IMR-90 (cell line): Measurements from ENCODE around the gene STXBP6. TPM values are rescaled to one million over a fixed set of nuclear protein-coding genes. Genes with fewer than 3 reads are reported as not detected.

Experiments
- ATAC-seq: fragments of 200-7000 bp; cut with Tn5 transposase; 2 replicates; pipeline ENCODE4 v1.9.1; 2020; ENCODE audit warnings: low read depth, mild to moderate bottlenecking, moderate library complexity
- BruUV-seq: library from RNA; stranded (reverse); fragments of 400-500 nt; replicated peaks from 2 replicates; lab custom pipeline; 2021; lab: Mats Ljungman, UMichigan
- CTCF ChIA-PET: fragments of 300-600 bp; formaldehyde crosslinking; extraction: SDS; loops from one replicate; lab custom pipeline; 2021; ENCODE audit warnings: antibody characterized with exemption; lab: Yijun Ruan, JAX
- POLR2A ChIA-PET: fragments of 300-600 bp; sonication (Branson Sonifier 250); formaldehyde crosslinking; loops from one replicate; lab custom pipeline; 2022; ENCODE audit warnings: antibody characterized with exemption; ENCODE audit not compliant: unreplicated experiment; lab: Charles Lee
- DNase-seq: peaks from one replicate; pipeline ENCODE4 v3.0.0; 2013
- H2AFZ ChIP-seq: replicated peaks from 2 replicates; pipeline ENCODE3; 2013; ENCODE audit warnings: low read length, mild to moderate bottlenecking; ENCODE audit not compliant: poor library complexity
- H2AK5ac ChIP-seq: 2 replicates; pipeline ENCODE4 v1.6.1; 2013; ENCODE audit warnings: low read depth, low read length, inconsistent platforms
- H2AK9ac ChIP-seq: replicated peaks from 2 replicates; pipeline ENCODE3; 2013; ENCODE audit warnings: mild to moderate bottlenecking, low read depth, low read length, moderate library complexity; ENCODE audit not compliant: poor library complexity
- H2BK120ac ChIP-seq: 2 replicates; pipeline ENCODE4 v1.6.1; 2013; ENCODE audit warnings: low read depth, low read length, inconsistent platforms
- H2BK15ac ChIP-seq: 3 replicates; pipeline ENCODE4 v1.6.1; 2013; ENCODE audit warnings: low read depth, low read length, inconsistent platforms
- H2BK20ac ChIP-seq: 2 replicates; pipeline ENCODE4 v1.6.1; 2013; ENCODE audit warnings: low read depth, mild to moderate bottlenecking, inconsistent platforms, low read length, moderate library complexity
- H2BK5ac ChIP-seq: 2 replicates; pipeline ENCODE4 v1.6.1; 2013; ENCODE audit warnings: mild to moderate bottlenecking, low read depth, low read length, inconsistent platforms; ENCODE audit not compliant: poor library complexity, severe bottlenecking
- H3K14ac ChIP-seq: replicated peaks from 2 replicates; pipeline ENCODE4 v1.6.1; 2013; ENCODE audit warnings: low read depth, low read length, inconsistent platforms
- H3K18ac ChIP-seq: 2 replicates; pipeline ENCODE4 v1.6.1; 2013; ENCODE audit warnings: low read depth, low read length, control low read depth
- H3K23ac ChIP-seq: 2 replicates; pipeline ENCODE4 v1.6.1; 2013; ENCODE audit warnings: low read depth, low read length, inconsistent platforms
- H3K27ac ChIP-seq: 2 replicates; pipeline ENCODE4 v1.5.1; 2013; ENCODE audit warnings: mild to moderate bottlenecking, control low read depth, low read length; ENCODE audit not compliant: insufficient read depth
- H3K27me3 ChIP-seq: 2 replicates; pipeline ENCODE4 v1.6.1; 2013; ENCODE audit warnings: low read length; ENCODE audit not compliant: control insufficient read depth, insufficient read depth
- H3K36me3 ChIP-seq: 2 replicates; pipeline ENCODE4 v1.6.1; 2013; ENCODE audit warnings: low read length, mixed read lengths; ENCODE audit not compliant: control insufficient read depth, insufficient read depth
- H3K4ac ChIP-seq: 2 replicates; pipeline ENCODE4 v1.6.1; 2013; ENCODE audit warnings: low read depth, low read length, inconsistent platforms
- H3K4me1 ChIP-seq: 2 replicates; pipeline ENCODE4 v1.6.1; 2013; ENCODE audit warnings: low read length, mixed read lengths; ENCODE audit not compliant: control insufficient read depth, insufficient read depth
- H3K4me2 ChIP-seq: 2 replicates; pipeline ENCODE4 v1.6.1; 2013; ENCODE audit warnings: low read depth, mild to moderate bottlenecking, control low read depth, low read length, moderate library complexity
- H3K4me3 ChIP-seq: 2 replicates; pipeline ENCODE4 v1.5.1; 2013; ENCODE audit warnings: low read depth, mild to moderate bottlenecking, control low read depth, low read length, moderate library complexity; ENCODE audit not compliant: insufficient read depth
- H3K56ac ChIP-seq: 2 replicates; pipeline ENCODE4 v1.6.1; 2013; ENCODE audit warnings: low read length, inconsistent platforms; ENCODE audit not compliant: insufficient read depth; ENCODE audit errors: extremely low read depth
- H3K79me1 ChIP-seq, 2 experiments: 2 replicates each; pipeline ENCODE4 v1.6.1; 2013; ENCODE audit warnings: low read length in 2 of 2, inconsistent platforms in 1 of 2, low read depth in 1 of 2
- H3K9ac ChIP-seq: 2 replicates; pipeline ENCODE4 v1.6.1; 2013; ENCODE audit warnings: low read depth, low read length, control low read depth
- H3K9me1 ChIP-seq: 2 replicates; pipeline ENCODE4 v1.6.1; 2013; ENCODE audit warnings: low read length, inconsistent platforms; ENCODE audit not compliant: insufficient read depth
- H3K9me3 ChIP-seq: 2 replicates; pipeline ENCODE4 v1.6.1; 2013; ENCODE audit warnings: low read length; ENCODE audit not compliant: control insufficient read depth, insufficient read depth
- H4K20me1 ChIP-seq: 2 replicates; pipeline ENCODE4 v1.6.1; 2013; ENCODE audit warnings: low read length, inconsistent platforms; ENCODE audit not compliant: insufficient read depth
- H4K5ac ChIP-seq: 2 replicates; pipeline ENCODE4 v1.6.1; 2013; ENCODE audit warnings: mild to moderate bottlenecking, low read depth, low read length, control low read depth
- H4K8ac ChIP-seq, 2 experiments: 2 replicates each; pipeline ENCODE4 v1.6.1; 2013; ENCODE audit warnings: low read depth in 2 of 2, low read length in 2 of 2, control low read depth in 1 of 2, inconsistent platforms in 1 of 2
- H4K91ac ChIP-seq: 2 replicates; pipeline ENCODE4 v1.6.1; 2013; ENCODE audit warnings: low read depth, low read length, inconsistent platforms; ENCODE audit not compliant: insufficient read depth
- BHLHE40 ChIP-seq: fragments of 150-350 bp; IDR thresholded peaks from 2 replicates; pipeline ENCODE4 v1.6.1; 2016; ENCODE audit warnings: mild to moderate bottlenecking, low read depth, low read length
- CEBPB ChIP-seq: IDR thresholded peaks from 2 replicates; pipeline ENCODE4 v1.6.1; 2012; ENCODE audit warnings: low read depth, low read length, improper control_type of control experiment
- CHD1 ChIP-seq: IDR thresholded peaks from 2 replicates; pipeline ENCODE4 v1.6.1; 2012; ENCODE audit warnings: low read depth, low read length, improper control_type of control experiment
- CTCF ChIP-seq: conservative IDR thresholded peaks from 2 replicates; pipeline ENCODE4 v1.5.1; 2012; ENCODE audit warnings: mild to moderate bottlenecking, low read depth, low read length, improper control_type of control experiment
- FOS ChIP-seq: fragments of 150-350 bp; IDR thresholded peaks from 2 replicates; pipeline ENCODE4 v1.6.1; 2016; ENCODE audit warnings: low read depth, low read length
- MAFK ChIP-seq: IDR thresholded peaks from 2 replicates; pipeline ENCODE4 v1.6.1; 2012; ENCODE audit warnings: low read depth, low read length, improper control_type of control experiment
- NFE2L2 ChIP-seq: fragments of 150-350 bp; IDR thresholded peaks from 2 replicates; pipeline ENCODE4 v1.6.1; 2016; ENCODE audit warnings: low read depth, mild to moderate bottlenecking, low read length
- SMC3 ChIP-seq: fragments of 150-350 bp; IDR thresholded peaks from 2 replicates; pipeline ENCODE4 v1.6.1; 2016; ENCODE audit warnings: low read depth, mild to moderate bottlenecking, antibody characterized with exemption, low read length, moderate library complexity
- WGBS, 2 experiments: methylation state at CpG; one replicate each; pipeline versions ENCODE4 v1.1.5 to v1.1.7; 2013; ENCODE audit warnings: missing lambda C conversion rate in 2 of 2; ENCODE audit not compliant: insufficient read length in 1 of 2; ENCODE audit errors: extremely low coverage in 2 of 2; 5-methylcytosine and 5-hydroxymethylcytosine counted together
- dilution Hi-C: fragments of 300-500 bp; cut with HindIII; formaldehyde crosslinking; loops from one replicate; pipeline ENCODE4 v1.14.3; 2018; ENCODE audit warnings: low sequenced_read_pairs; ENCODE audit not compliant: unreplicated experiment
- in situ Hi-C: fragments of 300-500 bp; cut with MboI; formaldehyde crosslinking; loops from 3 replicates; pipeline ENCODE4 v1.14.3; 2019; ENCODE audit warnings: low sequenced_read_pairs, inconsistent platforms, mixed read lengths
- intact Hi-C: fragments of 100-400 bp; cut with micrococcal nuclease; formaldehyde crosslinking; loops from 2 replicates; pipeline ENCODE4 v1.10.0; 2022
- polyA plus RNA-seq, 3 experiments: library from polyadenylated mRNA; depleted of rRNA; stranded (reverse); fragments of >200 nt; gene quantifications; 2 replicates each; pipeline ENCODE4 v1.2.3, GENCODE V29; 2012; ENCODE audit warnings: low replicate concordance in 1 of 3
- total RNA-seq: library from RNA; depleted of rRNA; stranded (reverse); fragments of >200 nt; gene quantifications from 2 replicates; pipeline ENCODE4 v1.2.3, GENCODE V29; 2012

Gene STXBP6
- total and polyA plus RNA-seq, 2 of the 4 experiments (the other 2 are of a cell fraction), result 14.2 to 14.3 TPM

- ChIA-PET POLR2A (no interaction called here), CTCF (no interaction called here)
- no peaks in the 10 kb centered on the region; a peak in 1 of 4 replicates for H3K79me1 ChIP-seq
- H3K4ac ChIP-seq, result no peak overlapping the region
- no peak overlapping the region for H2BK20ac ChIP-seq
- H3K56ac ChIP-seq, result no peak overlapping the region
- dilution Hi-C loops (no loop called here), intact Hi-C loops (loop anchor here (2.0 to 5.0 kb wide), 2 partner anchors 102 to 147 kb away; no protein-coding TSS in a partner anchor), in situ Hi-C loops (loop anchor here (5.0 kb wide), 1 partner anchor 73 kb away; no protein-coding TSS in a partner anchor)
- H3K4me2 ChIP-seq, result peak overlapping the region; percentile 87
- TF ChIP-seq BHLHE40 (no peak), CHD1 (no peak), CEBPB (no peak), CTCF (no peak), FOS (no peak), NFE2L2 (no peak), SMC3 (no peak), MAFK (no peak)
- H2BK120ac ChIP-seq, result 0 out of 2 replicates have a peak overlapping the region, but pooled peaks have one; percentile 7
- H3K18ac ChIP-seq, result no peak overlapping the region
- H2AK5ac ChIP-seq, result no peak overlapping the region
- ATAC-seq (no peak), DNase-seq (no peak)
- peaks cover 3% of the 10 kb centered on the region; the same call in 1 of the 2 replicates for H3K4me1 ChIP-seq
- H3K27ac ChIP-seq, result no peak overlapping the region; the same call in 1 of the 2 replicates
- no peak overlapping the region for H2AK9ac ChIP-seq
- no peak overlapping the region for H4K5ac ChIP-seq
- H3K27me3 ChIP-seq, result peaks cover 1% of the 10 kb centered on the region; the same call in 1 of the 2 replicates
- H3K4me3 ChIP-seq, result peak overlapping the region; percentile 84
- no peak overlapping the region for H4K8ac ChIP-seq
- WGBS, 2 experiments, result 2% methylated on average over 20 of the region's 34 CpGs; no CpG with 5 or more reads in 1 of the 2 experiments
- H3K36me3 ChIP-seq, result no peaks in the 10 kb centered on the region
- no peak overlapping the region for H2BK15ac ChIP-seq
- peak overlapping the region; percentile 86 for H2AFZ ChIP-seq
- BruUV-seq, result no TSS peak
- H3K14ac ChIP-seq, result 0 out of 2 replicates have a peak overlapping the region, but pooled peaks have one; percentile 0
- H4K91ac ChIP-seq, result no peak overlapping the region; the same call in 1 of the 2 replicates
- no peak overlapping the region for H2BK5ac ChIP-seq
- peak overlapping the region; percentile 27; the same call in 1 of the 2 replicates for H3K9ac ChIP-seq
- H3K9me3 ChIP-seq, result no peaks in the 10 kb centered on the region
- H3K23ac ChIP-seq, result 0 out of 2 replicates have a peak overlapping the region, but pooled peaks have one; percentile 36
- H3K9me1 ChIP-seq, result peaks cover 3% of the 10 kb centered on the region; the same call in 1 of the 2 replicates
- H4K20me1 ChIP-seq, result no peaks in the 10 kb centered on the region; the same call in 1 of the 2 replicates
These were observed 817 bp downstream of the STXBP6 start for GRCh38 chr14:25049093-25049567.
